HG03103 (cell line): ENCODE results near the gene TOM1.
"Not testable (repeated sequence)": the region's sequence is repeated elsewhere in the genome, so short reads cannot be mapped to it uniquely, and the experiment has no call there.

Experiments
- ATAC-seq: cut with Tn5 transposase; IDR thresholded peaks from one replicate; pipeline ENCODE4 v1.9.1; 2021; ENCODE audit warnings: low read depth; ENCODE audit not compliant: unreplicated experiment

Gene TOM1

GRCh38 chr22:35363566-35364086 lies 63.9 kb downstream of the TOM1 start:
- ATAC-seq: no peak

GRCh38 chr22:35364230-35364629 lies 64.5 kb downstream of the TOM1 start:
- ATAC-seq: not testable (repeated sequence)

- no peak for ATAC-seq
Measured at GRCh38 chr22:35367331-35367886, 67.7 kb downstream of the TOM1 start.

- ATAC-seq: no peak
Measured at GRCh38 chr22:35368386-35368785, 68.7 kb downstream of the TOM1 start.

- ATAC-seq: no peak
Measured at GRCh38 chr22:35369996-35370395, 70.3 kb downstream of the TOM1 start.

- no peak for ATAC-seq
Measured at GRCh38 chr22:35373781-35374180, 74.1 kb downstream of the TOM1 start.

- no peak for ATAC-seq
Measured at GRCh38 chr22:35375031-35375430, 75.3 kb downstream of the TOM1 start.

- ATAC-seq: no peak
Measured at GRCh38 chr22:35375526-35375925, 75.8 kb downstream of the TOM1 start.

- ATAC-seq: no peak
Measured at GRCh38 chr22:35376728-35377472, 77.2 kb downstream of the TOM1 start.

GRCh38 chr22:35377735-35378134 lies 78.0 kb downstream of the TOM1 start:
- ATAC-seq: no peak

- no peak for ATAC-seq
Measured at GRCh38 chr22:35378621-35379020, 78.9 kb downstream of the TOM1 start.

- ATAC-seq: no peak
Measured at GRCh38 chr22:35379146-35379993, 79.7 kb downstream of the TOM1 start.

- no peak for ATAC-seq
Measured at GRCh38 chr22:35380013-35380412, 80.3 kb downstream of the TOM1 start.

GRCh38 chr22:35380537-35381423 lies 81.1 kb downstream of the TOM1 start, which contains the start of gene HMOX1:
Gene HMOX1 (plus strand): TSS chr22:35381096. CDS start chr22:35381174, 78 bp downstream.
- ATAC-seq: peak; percentile 48

- no peak for ATAC-seq
Measured at GRCh38 chr22:35381424-35382009, 81.8 kb downstream of the TOM1 start.

GRCh38 chr22:35383679-35384071 lies 84.0 kb downstream of the TOM1 start:
- ATAC-seq: no peak

- ATAC-seq: no peak
Measured at GRCh38 chr22:35384527-35384926, 84.8 kb downstream of the TOM1 start.

- ATAC-seq: no peak
Measured at GRCh38 chr22:35384975-35385588, 85.4 kb downstream of the TOM1 start.

- ATAC-seq: no peak
Measured at GRCh38 chr22:35386670-35387288, 87.1 kb downstream of the TOM1 start.
